Heart left ventricle (tissue), 16 donors: Measurements from ENCODE around the gene GINM1. TPM values are rescaled to one million over a fixed set of nuclear protein-coding genes. Genes with fewer than 3 reads are reported as not detected.
A peak's percentile ranks its signal among the peaks of the same experiment; 100 is the strongest.

Experiments used
- ATAC-seq, 4 donors: fragments of 200-7000 bp; cut with Tn5 transposase; one replicate each; pipeline ENCODE4 v1.9.1; 2020 to 2022; ENCODE audit warnings: moderate library complexity in 4 of 4, mild to moderate bottlenecking in 3 of 4, moderate number of reproducible peaks in 1 of 4
- DNase-seq, 5 donors: peaks; one replicate each; pipeline ENCODE4 v3.0.0-alpha.2; 2020
- H3K27ac ChIP-seq, 12 donors: fragments of 200-600 bp; sonication (generic) in 4 of 12; one replicate each; pipeline versions ENCODE4 v1.5.0 to v1.8.0; 2016 to 2022; ENCODE audit warnings: mild to moderate bottlenecking in 2 of 12
- H3K27me3 ChIP-seq, 9 donors: fragments of 200-600 bp; sonication (generic) in 2 of 9; one replicate each; pipeline versions ENCODE4 v1.5.1 to v1.8.0; 2016 to 2022; ENCODE audit warnings: mild to moderate bottlenecking in 3 of 9
- H3K36me3 ChIP-seq, 9 donors: fragments of 200-600 bp; sonication (generic) in 2 of 9; one replicate each; pipeline versions ENCODE4 v1.5.0 to v1.8.0; 2018 to 2022; ENCODE audit warnings: mild to moderate bottlenecking in 2 of 9
- H3K4me1 ChIP-seq, 12 donors: fragments of 200-600 bp; sonication (generic) in 4 of 12; one replicate each; pipeline versions ENCODE4 v1.5.0 to v1.8.0; 2016 to 2022; ENCODE audit warnings: mild to moderate bottlenecking in 3 of 12
- H3K4me3 ChIP-seq, 12 donors: fragments of 200-600 bp; sonication (generic) in 4 of 12; one replicate each; pipeline versions ENCODE4 v1.5.0 to v1.8.0; 2017 to 2022; ENCODE audit warnings: mild to moderate bottlenecking in 9 of 12, moderate library complexity in 4 of 12
- H3K9me3 ChIP-seq, 12 donors: fragments of 200-600 bp; sonication (generic) in 4 of 12; one replicate each; pipeline versions ENCODE4 v1.5.0 to v1.8.0; 2016 to 2022; ENCODE audit warnings: mild to moderate bottlenecking in 1 of 12
- POLR2A ChIP-seq, 2 donors: fragments of 450-650 bp; IDR thresholded peaks; one replicate each; pipeline ENCODE4 v1.6.1; 2017; ENCODE audit warnings: antibody characterized with exemption in 2 of 2, mild to moderate bottlenecking in 2 of 2, moderate library complexity in 2 of 2
- WGBS, 4 donors: extraction: QIAGEN DNeasy Blood & Tissue Kit in 2 of 4; methylation state at CpG; one replicate each; pipeline versions ENCODE4 v1.1.5 to v1.1.7; 2013 to 2018; 5-methylcytosine and 5-hydroxymethylcytosine counted together
- intact Hi-C, 10 donors: fragments of 100-400 bp; cut with DNase I; formaldehyde crosslinking; loops; one replicate each; pipeline versions ENCODE4 v1.11.1 to v1.14.2; 2022
- long read RNA-seq, 3 donors: library from polyadenylated mRNA; unstranded; transcript quantifications; one replicate each; pipeline ENCODE4 v2.0.0, GENCODE V29; 2020 to 2021
- polyA plus RNA-seq, 2 donors: library from polyadenylated mRNA; stranded (reverse); fragments of 200-250 nt; gene quantifications; one replicate each; pipeline ENCODE4 v1.2.3, GENCODE V29; 2013
- total RNA-seq, 9 donors: library from RNA; depleted of rRNA in 2 of 9; stranded (reverse); fragments of >200 nt in 2 of 9; fragmentation: NEBNext Ultra II Directional in 3 of 9; extraction: Animal tissue kit (Norgen Biotek cat#: 25700) in 3 of 9; gene quantifications; one replicate each; pipeline versions ENCODE4 v1.1.0 to v1.2.4, GENCODE V29; 2016 to 2023
- TF ChIP-seq, protein P1 (sequence below), 12 donors: fragments of 200-600 bp; sonication (generic) in 4 of 12; IDR thresholded peaks; one replicate each; pipeline versions ENCODE4 v1.5.0 to v1.8.0; 2018 to 2022; ENCODE audit warnings: antibody characterized with exemption in 12 of 12, mild to moderate bottlenecking in 5 of 12
- donor health status: ischemic (EF 13 %, LVEDD 7.1; RV severe dilation, severe dysfunction).
- donor health status: healthy with polysubstance abuse.
- donor health status: DM: no; HTN: yes; CAD: no.
- donor health status: DM: no; HTN: no; CAD: no.
- donor health status: ischemic (EF 25% LVEDD 6.9; RV normal size, moderate dysfunction).
- donor health status: ischemic (EF 25% LVEDD 5.7; RV mildly dilated, moderate dysfunction).
- donor health status: healthy.
- donor health status: DM: yes; HTN: yes; CAD: no.
- donor health status: ischemic (EF 35%, LVEDD 5.7; RV mildly dilated, moderate dysfunction).
- donor health status: nonischemic (EF 11% LVEDD 7.7; RV severe dilation, severe dysfunction).
- donor health status: DM: yes; HTN: yes; CAD: no.
- donor health status: PGD.
- donor health status: ischemic (EF 29% LVEDD 5.4; RV normal size, mild dysfunction).
- donor health status: nonischemic (EF 23%, LVEDD 6.1; RV moderate dilation, normal function).

The GINM1 gene, protein sequence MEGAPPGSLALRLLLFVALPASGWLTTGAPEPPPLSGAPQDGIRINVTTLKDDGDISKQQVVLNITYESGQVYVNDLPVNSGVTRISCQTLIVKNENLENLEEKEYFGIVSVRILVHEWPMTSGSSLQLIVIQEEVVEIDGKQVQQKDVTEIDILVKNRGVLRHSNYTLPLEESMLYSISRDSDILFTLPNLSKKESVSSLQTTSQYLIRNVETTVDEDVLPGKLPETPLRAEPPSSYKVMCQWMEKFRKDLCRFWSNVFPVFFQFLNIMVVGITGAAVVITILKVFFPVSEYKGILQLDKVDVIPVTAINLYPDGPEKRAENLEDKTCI
- total RNA-seq (10 to 100 TPM; 42.4 to 60.5 (median 52.7) TPM), polyA plus RNA-seq (10 to 100 TPM; 25.3 to 48.5 TPM)
- long read RNA-seq, donor 1, transcript GINM1-201 (8 exons, 2,024 nt): major isoform, 110 of 120 reads
- long read RNA-seq, donor 1, partial matches to known transcripts: 2 of 120 reads
- long read RNA-seq, donor 1, other reads (novel, unspliced or antisense): 8 of 120 reads
- long read RNA-seq, donor 2, transcript GINM1-201 (8 exons, 2,024 nt): major isoform, 261 of 299 reads
- long read RNA-seq, donor 2, partial matches to known transcripts: 5 of 299 reads
- long read RNA-seq, donor 2, other reads (novel, unspliced or antisense): 33 of 299 reads
- long read RNA-seq, donor 3, transcript GINM1-201 (8 exons, 2,024 nt): major isoform, 72 of 82 reads
- long read RNA-seq, donor 3, partial matches to known transcripts: 2 of 82 reads
- long read RNA-seq, donor 3, other reads (novel, unspliced or antisense): 8 of 82 reads

- 0 to 1% (median 1%) methylated on average over 30 to 59 of the region's 59 CpGs for WGBS, 4 donors
- Histone ChIP-seq H3K4me1 (peaks cover 0 to 25% (median 9%) of the 10 kb centered on the region in 12 donors), H3K9me3 (no peaks in the 10 kb centered on the region), H3K4me3 (peak within 1 kb of the TSS; percentile 60 to 100 (median 90)), H3K36me3 (no peaks in the 10 kb centered on the region), H3K27ac (peak within 1 kb of the TSS; percentile 72 to 97 (median 92)), H3K27me3 (no peaks in the 10 kb centered on the region)
- TF ChIP-seq, protein P1, sequence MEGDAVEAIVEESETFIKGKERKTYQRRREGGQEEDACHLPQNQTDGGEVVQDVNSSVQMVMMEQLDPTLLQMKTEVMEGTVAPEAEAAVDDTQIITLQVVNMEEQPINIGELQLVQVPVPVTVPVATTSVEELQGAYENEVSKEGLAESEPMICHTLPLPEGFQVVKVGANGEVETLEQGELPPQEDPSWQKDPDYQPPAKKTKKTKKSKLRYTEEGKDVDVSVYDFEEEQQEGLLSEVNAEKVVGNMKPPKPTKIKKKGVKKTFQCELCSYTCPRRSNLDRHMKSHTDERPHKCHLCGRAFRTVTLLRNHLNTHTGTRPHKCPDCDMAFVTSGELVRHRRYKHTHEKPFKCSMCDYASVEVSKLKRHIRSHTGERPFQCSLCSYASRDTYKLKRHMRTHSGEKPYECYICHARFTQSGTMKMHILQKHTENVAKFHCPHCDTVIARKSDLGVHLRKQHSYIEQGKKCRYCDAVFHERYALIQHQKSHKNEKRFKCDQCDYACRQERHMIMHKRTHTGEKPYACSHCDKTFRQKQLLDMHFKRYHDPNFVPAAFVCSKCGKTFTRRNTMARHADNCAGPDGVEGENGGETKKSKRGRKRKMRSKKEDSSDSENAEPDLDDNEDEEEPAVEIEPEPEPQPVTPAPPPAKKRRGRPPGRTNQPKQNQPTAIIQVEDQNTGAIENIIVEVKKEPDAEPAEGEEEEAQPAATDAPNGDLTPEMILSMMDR (IDR thresholded peaks at IDR 0.05): peak; percentile 46 to 85 (median 58)
- TF ChIP-seq POLR2A (IDR thresholded peaks at IDR 0.05): no peak
- intact Hi-C loops: loop anchor here in 6 of 10 donors (1.0 to 10.0 kb wide), 7 partner anchors 19 to 362 kb away; partner anchors contain the start of genes LATS1 (in 3 of the 6), KATNA1 (in 2 of the 6), RAET1G (in 2 of the 6) and LRP11 (in 1 of the 6)
- peak; percentile 93 to 98 (median 94) for DNase-seq
- peak; percentile 95 to 98 (median 96) for ATAC-seq
These were observed at the start of gene GINM1 for GRCh38 chr6:149565527-149566409. TSS of gene GINM1 (plus strand) at chr6:149566375. CDS start at chr6:149566415, 40 bp downstream.

- ATAC-seq (no peak), DNase-seq (no peak)
- intact Hi-C loops: no loop called here
- Histone ChIP-seq H3K27ac (no peak overlapping the region), H3K4me3 (no peak overlapping the region), H3K27me3 (no peaks in the 10 kb centered on the region), H3K4me1 (no peaks in the 10 kb centered on the region), H3K9me3 (no peaks in the 10 kb centered on the region), H3K36me3 (peaks cover 2 to 100% (median 100%) of the 10 kb centered on the region in 9 donors)
- whole genome bisulfite sequencing, 4 donors: 91 to 98% (median 95%) methylated on average over 5 of the region's 5 CpGs
- TF ChIP-seq POLR2A (IDR thresholded peaks at IDR 0.05): no peak
- TF ChIP-seq, protein P1 (IDR thresholded peaks at IDR 0.05): no peak
These were observed 36.5 kb upstream of the GINM1 start for GRCh38 chr6:149529650-149530049.

GRCh38 chr6:149534742-149535141 is 31.4 kb upstream of the GINM1 start:
- Histone ChIP-seq H3K27me3 (no peaks in the 10 kb centered on the region), H3K27ac (no peak overlapping the region), H3K36me3 (peaks cover 2 to 100% (median 99%) of the 10 kb centered on the region in 9 donors), H3K9me3 (no peaks in the 10 kb centered on the region), H3K4me1 (no peaks in the 10 kb centered on the region), H3K4me3 (no peak overlapping the region)
- DNase-seq (no peak), ATAC-seq (no peak)
- intact Hi-C loops: no loop called here
- TF ChIP-seq, protein P1 (IDR thresholded peaks at IDR 0.05): no peak
- no peak for TF ChIP-seq POLR2A (IDR thresholded peaks at IDR 0.05)
- WGBS, 4 donors: 92 to 96% (median 94%) methylated on average over 1 of the region's 1 CpG
